Neuronal stem cell (in vitro differentiated cells): ENCODE data around the gene SRM.
"Not testable (repeated sequence)": the region's sequence is repeated elsewhere in the genome, so short reads cannot be mapped to it uniquely, and the experiment has no call there.

ENCODE experiments used
- DNase-seq: peaks from one replicate; pipeline ENCODE4 v3.0.0-alpha.2; 2013; ENCODE audit warnings: low spot score
- H2AFZ ChIP-seq: one replicate; pipeline ENCODE4 v1.6.1; 2013; ENCODE audit warnings: mild to moderate bottlenecking, low read length, inconsistent platforms
- H2AK5ac ChIP-seq: 2 replicates; pipeline ENCODE4 v1.6.1; 2013; ENCODE audit warnings: low read depth, mild to moderate bottlenecking, inconsistent platforms, low read length, moderate library complexity, mixed read lengths
- H2BK120ac ChIP-seq: 2 replicates; pipeline ENCODE4 v1.6.1; 2013; ENCODE audit warnings: low read depth, mild to moderate bottlenecking, inconsistent platforms, low read length, moderate library complexity, mixed read lengths
- H2BK12ac ChIP-seq: one replicate; pipeline ENCODE4 v1.6.1; 2013; ENCODE audit warnings: low read length, inconsistent platforms
- H2BK15ac ChIP-seq: 2 replicates; pipeline ENCODE4 v1.6.1; 2013; ENCODE audit warnings: mild to moderate bottlenecking, low read length, inconsistent platforms, mixed read lengths
- H2BK5ac ChIP-seq: one replicate; pipeline ENCODE4 v1.6.1; 2013; ENCODE audit warnings: inconsistent platforms, mild to moderate bottlenecking, low read length, moderate library complexity
- H3K14ac ChIP-seq: one replicate; pipeline ENCODE4 v1.6.1; 2013; ENCODE audit warnings: low read length, inconsistent platforms
- H3K18ac ChIP-seq: 2 replicates; pipeline ENCODE4 v1.6.1; 2013; ENCODE audit warnings: low read length, inconsistent platforms
- H3K23ac ChIP-seq: 2 replicates; pipeline ENCODE4 v1.6.1; 2013; ENCODE audit warnings: low read depth, mild to moderate bottlenecking, mixed read lengths, low read length, inconsistent platforms; ENCODE audit not compliant: poor library complexity
- H3K27ac ChIP-seq: replicated peaks from 3 replicates; pipeline ENCODE4 v1.5.1; 2013; ENCODE audit warnings: low read length, inconsistent platforms
- H3K27me3 ChIP-seq, 3 experiments: 2 replicates each; pipeline ENCODE4 v1.6.1; 2013; ENCODE audit warnings: low read length in 3 of 3, mild to moderate bottlenecking in 2 of 3, inconsistent platforms in 1 of 3, low read depth in 1 of 3, mixed read lengths in 1 of 3, moderate library complexity in 1 of 3; ENCODE audit not compliant: control insufficient read depth in 3 of 3, insufficient read depth in 3 of 3
- H3K36me3 ChIP-seq, 2 donors: replicated peaks in 1 of 2; 2 replicates each; pipeline ENCODE4 v1.6.1; 2013; ENCODE audit warnings: low read length in 2 of 2; ENCODE audit not compliant: control insufficient read depth in 2 of 2, insufficient read depth in 2 of 2
- H3K4ac ChIP-seq: 2 replicates; pipeline ENCODE4 v1.6.1; 2013; ENCODE audit warnings: inconsistent platforms, mild to moderate bottlenecking, low read length, moderate library complexity
- H3K4me1 ChIP-seq, 2 donors: 1 replicate in 1 of 2; 2 replicates in 1 of 2; pipeline ENCODE4 v1.6.1; 2013; ENCODE audit warnings: low read length in 2 of 2, low read depth in 1 of 2; ENCODE audit not compliant: control insufficient read depth in 2 of 2, insufficient read depth in 1 of 2
- H3K4me2 ChIP-seq: one replicate; pipeline ENCODE4 v1.6.1; 2013; ENCODE audit warnings: mild to moderate bottlenecking, low read length, inconsistent platforms; ENCODE audit not compliant: insufficient read depth, poor library complexity, severe bottlenecking
- H3K4me3 ChIP-seq, 2 donors: 2 replicates each; pipeline ENCODE4 v1.5.1; 2013; ENCODE audit warnings: low read length in 2 of 2, mild to moderate bottlenecking in 2 of 2, inconsistent platforms in 1 of 2, moderate library complexity in 1 of 2
- H3K79me1 ChIP-seq: one replicate; pipeline ENCODE4 v1.6.1; 2013; ENCODE audit warnings: low read depth, mild to moderate bottlenecking, inconsistent platforms, low read length, moderate library complexity
- H3K9ac ChIP-seq: one replicate; pipeline ENCODE4 v1.6.1; 2013; ENCODE audit warnings: mild to moderate bottlenecking, low read depth, low read length, inconsistent platforms; ENCODE audit not compliant: poor library complexity
- H3K9me3 ChIP-seq, 2 donors: replicated peaks in 1 of 2; 2 replicates each; pipeline versions ENCODE3 to v1.6.1; 2013; ENCODE audit warnings: low read length in 2 of 2, mild to moderate bottlenecking in 2 of 2, inconsistent platforms in 1 of 2, low read depth in 1 of 2, mixed read lengths in 1 of 2, moderate library complexity in 1 of 2; ENCODE audit not compliant: control insufficient read depth in 2 of 2, insufficient read depth in 1 of 2
- H4K8ac ChIP-seq: one replicate; pipeline ENCODE4 v1.6.1; 2013; ENCODE audit warnings: low read depth, mild to moderate bottlenecking, inconsistent platforms, low read length, moderate library complexity
- H4K91ac ChIP-seq: one replicate; pipeline ENCODE4 v1.6.1; 2013; ENCODE audit warnings: low read length, low read depth, mild to moderate bottlenecking, inconsistent platforms; ENCODE audit not compliant: poor library complexity
- WGBS, 2 donors: extraction: QIAGEN DNeasy Blood & Tissue Kit; methylation state at CpG; one replicate each; pipeline ENCODE4 v1.1.7; 2013; ENCODE audit warnings: missing lambda C conversion rate in 2 of 2, mixed read lengths in 1 of 2; ENCODE audit not compliant: insufficient read length in 2 of 2, insufficient replicate concordance in 1 of 2; ENCODE audit errors: extremely low coverage in 2 of 2; 5-methylcytosine and 5-hydroxymethylcytosine counted together

The SRM gene

DNA sequence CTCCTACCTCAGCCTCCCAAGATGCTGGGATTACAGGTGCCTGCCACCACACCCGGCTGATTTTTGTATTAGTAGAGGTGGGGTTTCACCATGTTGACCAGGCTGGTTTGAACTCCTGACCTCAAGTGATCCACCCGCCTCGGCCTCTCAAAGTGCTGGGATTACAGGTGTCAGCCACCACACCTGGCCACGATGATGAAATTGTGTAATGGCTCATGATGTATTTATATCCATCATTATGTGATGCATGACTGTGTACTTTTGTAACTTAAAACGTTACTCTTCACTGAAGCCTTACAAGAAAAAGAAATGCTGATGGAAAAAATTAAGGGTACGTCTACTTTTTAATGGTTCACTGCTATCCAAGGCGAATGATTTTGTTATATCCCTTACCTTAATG lies 39.8 kb downstream of the SRM start:
- Histone ChIP-seq H4K8ac (no peak overlapping the region), H3K4ac (no peak overlapping the region), H2BK15ac (no peak overlapping the region), H3K14ac (no peak overlapping the region), H2BK12ac (no peak overlapping the region), H3K4me2 (no peak overlapping the region), H3K23ac (no peak overlapping the region), H2AFZ (no peak overlapping the region), H3K4me3 (no peak overlapping the region), H4K91ac (no peak overlapping the region), H3K27ac (no peak overlapping the region), H2BK5ac (no peak overlapping the region), H2AK5ac (no peak overlapping the region), H2BK120ac (no peak overlapping the region), H3K36me3 (peaks cover 45 to 95% of the 10 kb centered on the region in 2 donors), H3K27me3 (no peaks in the 10 kb centered on the region), H3K9ac (no peak overlapping the region), H3K18ac (no peak overlapping the region), H3K9me3 (no peaks in the 10 kb centered on the region), H3K4me1 (no peaks in the 10 kb centered on the region), H3K79me1 (peaks cover 2% of the 10 kb centered on the region)
- no CpG with 5 or more reads among the region's 7 CpGs for WGBS, 2 donors
- DNase-seq = no peak

DNA sequence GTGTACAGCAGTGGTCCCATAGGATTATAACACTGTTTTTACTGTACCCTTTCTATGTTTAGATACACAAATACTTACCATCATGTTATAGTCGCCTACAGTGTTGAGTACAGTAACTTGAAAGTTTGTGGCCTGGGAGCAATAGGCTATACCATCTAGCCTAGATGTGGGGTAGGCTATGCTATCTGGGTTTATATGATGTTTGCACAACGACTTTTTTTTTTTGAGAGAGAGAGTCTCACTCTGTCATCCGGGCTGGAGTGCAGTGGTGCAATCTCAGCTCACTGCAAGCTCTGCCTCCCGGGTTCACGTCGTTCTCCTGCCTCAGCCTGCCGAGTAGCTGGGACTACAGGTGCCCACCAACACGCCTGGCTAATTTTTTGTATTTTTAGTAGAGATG lies 40.5 kb downstream of the SRM start:
- H2BK5ac ChIP-seq, H2AK5ac ChIP-seq, H3K9me3 ChIP-seq, H2BK120ac ChIP-seq, H2AFZ ChIP-seq, DNase-seq, H3K79me1 ChIP-seq, H3K4me3 ChIP-seq, H2BK15ac ChIP-seq, H4K91ac ChIP-seq, H3K4me1 ChIP-seq, H3K27ac ChIP-seq, H3K23ac ChIP-seq, H3K4ac ChIP-seq, H3K4me2 ChIP-seq, H3K27me3 ChIP-seq, H4K8ac ChIP-seq, H2BK12ac ChIP-seq, H3K18ac ChIP-seq, H3K9ac ChIP-seq, H3K14ac ChIP-seq: not testable (repeated sequence)
- WGBS, 2 donors = no CpG with 5 or more reads among the region's 8 CpGs
- peaks cover 48 to 95% of the 10 kb centered on the region in 2 donors for H3K36me3 ChIP-seq

DNA sequence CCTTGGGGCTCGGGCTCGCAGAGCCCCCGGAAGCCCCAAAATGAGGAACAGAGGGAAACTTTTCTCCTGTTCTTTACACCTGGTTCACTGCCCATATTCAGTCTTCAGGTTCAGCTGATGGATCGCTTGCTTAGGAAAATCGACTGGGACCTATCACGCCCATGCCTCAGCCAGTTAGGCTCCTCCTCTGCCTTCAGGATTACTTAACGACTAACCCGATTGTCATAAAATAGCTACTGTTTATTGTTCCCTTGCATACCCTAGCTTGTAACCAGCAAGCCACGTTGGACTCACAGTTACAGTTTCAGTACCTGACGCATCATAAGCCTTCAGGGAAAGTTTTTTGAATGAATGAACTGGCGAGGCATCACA lies 46.7 kb downstream of the SRM start:
- Histone ChIP-seq H3K79me1 (peaks cover 7% of the 10 kb centered on the region), H3K27ac (no peak overlapping the region), H2BK5ac (no peak overlapping the region), H2AFZ (no peak overlapping the region), H3K4me1 (peaks cover 6 to 12% of the 10 kb centered on the region in 2 donors), H3K27me3 (no peaks in the 10 kb centered on the region), H2BK12ac (no peak overlapping the region), H3K14ac (no peak overlapping the region), H2BK120ac (no peak overlapping the region), H3K23ac (no peak overlapping the region), H3K9ac (peak overlapping the region; percentile 78), H3K18ac (no peak overlapping the region), H2AK5ac (peak overlapping the region; percentile 91), H3K4ac (no peak overlapping the region), H4K8ac (no peak overlapping the region), H3K4me3 (peak overlapping the region; percentile 95 to 96), H2BK15ac (no peak overlapping the region), H3K9me3 (no peaks in the 10 kb centered on the region), H3K36me3 (peaks cover 18 to 47% of the 10 kb centered on the region in 2 donors), H3K4me2 (peak overlapping the region; percentile 69), H4K91ac (no peak overlapping the region)
- no CpG with 5 or more reads among the region's 11 CpGs for WGBS, 2 donors
- no peak for DNase-seq

DNA sequence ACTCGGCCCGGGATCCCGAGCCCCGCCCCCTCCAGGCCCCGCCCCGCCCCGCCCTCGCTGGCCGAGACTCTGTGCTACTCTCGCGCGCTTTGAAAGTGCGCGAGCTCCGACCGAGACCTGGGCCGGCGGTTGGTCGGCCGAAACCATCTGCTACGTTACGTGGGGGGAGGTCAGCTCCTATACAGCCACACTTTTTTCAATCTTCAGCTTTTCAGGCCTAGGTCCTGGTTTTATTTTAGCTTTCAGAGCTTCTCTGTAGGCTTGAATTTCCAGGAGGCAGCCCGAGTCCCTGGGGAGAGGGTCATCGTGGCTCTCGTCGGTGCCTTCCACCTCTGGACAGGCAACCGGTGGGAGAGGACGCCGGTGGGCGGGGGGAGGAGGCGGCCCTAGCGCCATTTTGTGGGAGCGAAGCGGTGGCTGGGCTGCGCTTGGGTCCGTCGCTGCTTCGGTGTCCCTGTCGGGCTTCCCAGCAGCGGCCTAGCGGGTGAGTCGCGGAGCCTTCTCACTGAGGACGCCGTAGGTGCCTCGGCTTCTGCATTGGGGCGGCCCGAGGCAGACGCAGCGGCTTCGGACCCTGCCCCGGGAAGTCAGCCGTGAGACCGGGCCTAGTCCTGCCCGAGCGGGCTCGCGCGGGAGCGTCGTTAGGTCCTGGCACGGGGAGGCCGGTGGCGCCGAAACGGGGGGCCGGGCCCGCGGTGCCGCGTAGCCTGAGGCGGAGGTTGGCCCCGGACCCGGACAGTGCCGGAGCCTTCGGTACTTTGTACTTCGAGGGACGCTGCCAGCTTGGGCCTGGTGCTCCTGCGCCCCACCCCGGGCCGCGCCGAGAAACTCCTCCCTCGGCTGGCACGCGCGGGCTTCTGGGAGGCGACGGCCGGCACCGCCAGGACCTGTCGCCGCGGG lies 47.3 kb downstream of the SRM start, which contains the start of gene TARDBP:
Gene TARDBP (plus strand): TSS at position 395 of the 900 bp plus-strand sequence. CDS start 1,074 bp downstream, outside the sequence.
- peak within 1 kb of the TSS; percentile 78 for H3K27ac ChIP-seq
- DNase-seq = peak; percentile 93
- H2BK120ac ChIP-seq = no peak within 1 kb of the TSS
- H3K27me3 ChIP-seq = no peaks in the 10 kb centered on the region
- peak within 1 kb of the TSS; percentile 99 for H3K18ac ChIP-seq
- peak within 1 kb of the TSS; percentile 95 to 96 for H3K4me3 ChIP-seq
- peak within 1 kb of the TSS; percentile 69 for H3K4me2 ChIP-seq
- H2BK15ac ChIP-seq = no peak within 1 kb of the TSS
- H3K4me1 ChIP-seq = peaks cover 6 to 12% of the 10 kb centered on the region in 2 donors
- peaks cover 17 to 43% of the 10 kb centered on the region in 2 donors for H3K36me3 ChIP-seq
- H2BK5ac ChIP-seq = no peak within 1 kb of the TSS
- H2AK5ac ChIP-seq = peak within 1 kb of the TSS; percentile 91
- H3K9ac ChIP-seq = peak within 1 kb of the TSS; percentile 100
- H2BK12ac ChIP-seq = no peak within 1 kb of the TSS
- WGBS, 2 donors = no CpG with 5 or more reads among the region's 94 CpGs
- peak within 1 kb of the TSS; percentile 5 for H3K4ac ChIP-seq
- peak within 1 kb of the TSS; percentile 99 for H3K23ac ChIP-seq
- H3K79me1 ChIP-seq = peaks cover 7% of the 10 kb centered on the region
- H4K8ac ChIP-seq = no peak within 1 kb of the TSS
- H4K91ac ChIP-seq = no peak within 1 kb of the TSS
- H3K9me3 ChIP-seq = no peaks in the 10 kb centered on the region
- H2AFZ ChIP-seq = peak within 1 kb of the TSS; percentile 96
- peak within 1 kb of the TSS; percentile 73 for H3K14ac ChIP-seq
